Inferior parietal cortex (tissue), 1 donor: ENCODE measurements around the gene ZBTB46.

Experiments
- DNase-seq: peaks from one replicate; pipeline ENCODE4 v3.0.0-alpha.2; 2016; ENCODE audit errors: extremely low spot score

The ZBTB46 gene

GRCh38 chr20:63746751-63747315 is 84.2 kb downstream of the ZBTB46 start:
- no peak for DNase-seq

DNA sequence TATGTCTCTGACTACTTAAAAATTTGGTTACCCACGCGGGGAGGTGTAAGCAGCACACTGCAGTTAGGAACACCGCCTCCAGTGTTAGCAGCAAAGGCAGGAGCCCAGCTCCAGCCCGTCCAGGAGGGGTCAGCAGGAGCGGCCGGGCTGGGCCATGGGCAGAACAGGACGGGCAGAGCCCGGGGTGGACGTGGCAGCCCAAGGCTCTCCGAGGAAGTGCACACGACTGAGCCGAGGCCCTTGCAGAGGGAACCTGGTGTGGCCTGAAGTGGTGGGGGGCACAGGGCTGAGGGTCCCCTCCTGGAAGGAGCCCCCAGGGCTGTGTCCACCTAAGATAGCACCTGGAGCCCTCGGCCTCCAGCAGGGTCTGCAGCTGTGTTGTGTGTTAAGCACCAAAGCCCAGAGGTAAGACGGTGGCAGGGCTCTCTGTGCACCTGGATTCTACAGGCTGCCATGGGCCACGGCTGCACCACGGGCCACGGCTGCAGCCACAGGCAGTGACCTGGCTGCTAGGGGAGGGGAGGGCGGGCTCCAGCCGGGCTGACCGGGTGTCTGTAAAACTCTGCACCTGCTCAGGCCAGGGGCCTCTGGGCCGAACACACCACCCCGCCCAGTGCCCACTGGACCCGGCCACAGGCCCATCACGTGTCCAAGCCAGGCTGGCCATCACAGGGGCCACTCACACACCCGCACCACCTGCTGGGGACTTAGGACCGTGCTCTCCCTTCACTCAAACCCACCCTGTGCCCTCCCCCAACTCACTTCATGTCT is 84.9 kb downstream of the ZBTB46 start:
- no peak for DNase-seq

- DNase-seq, result no peak
Observed at GRCh38 chr20:63745424-63745805, 85.6 kb downstream of the ZBTB46 start.

GRCh38 chr20:63744574-63745423 is 86.3 kb downstream of the ZBTB46 start:
- DNase-seq, result no peak

DNA sequence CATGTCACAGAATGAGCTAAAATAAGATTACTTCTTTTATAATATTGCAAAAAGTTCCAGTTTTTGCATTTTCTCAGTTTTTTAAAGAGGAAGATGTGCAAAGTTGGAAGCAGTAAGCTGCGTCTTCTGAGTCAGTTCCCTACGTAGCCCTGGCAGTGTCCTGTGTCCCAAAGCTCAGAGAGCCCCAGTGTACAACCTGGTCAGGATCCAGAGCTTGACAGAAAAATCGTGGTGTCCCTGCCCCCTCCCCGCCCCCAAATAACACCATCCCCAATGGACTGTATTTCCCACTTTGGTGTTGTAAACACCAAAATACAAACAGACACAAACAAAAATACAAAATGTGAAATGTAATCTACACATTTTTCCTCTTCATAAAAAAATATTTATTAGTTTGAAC is 86.9 kb downstream of the ZBTB46 start:
- no peak for DNase-seq

GRCh38 chr20:63743210-63743970 is 87.7 kb downstream of the ZBTB46 start:
- DNase-seq, result no peak

GRCh38 chr20:63742381-63743024 is 88.6 kb downstream of the ZBTB46 start:
- no peak for DNase-seq

DNA sequence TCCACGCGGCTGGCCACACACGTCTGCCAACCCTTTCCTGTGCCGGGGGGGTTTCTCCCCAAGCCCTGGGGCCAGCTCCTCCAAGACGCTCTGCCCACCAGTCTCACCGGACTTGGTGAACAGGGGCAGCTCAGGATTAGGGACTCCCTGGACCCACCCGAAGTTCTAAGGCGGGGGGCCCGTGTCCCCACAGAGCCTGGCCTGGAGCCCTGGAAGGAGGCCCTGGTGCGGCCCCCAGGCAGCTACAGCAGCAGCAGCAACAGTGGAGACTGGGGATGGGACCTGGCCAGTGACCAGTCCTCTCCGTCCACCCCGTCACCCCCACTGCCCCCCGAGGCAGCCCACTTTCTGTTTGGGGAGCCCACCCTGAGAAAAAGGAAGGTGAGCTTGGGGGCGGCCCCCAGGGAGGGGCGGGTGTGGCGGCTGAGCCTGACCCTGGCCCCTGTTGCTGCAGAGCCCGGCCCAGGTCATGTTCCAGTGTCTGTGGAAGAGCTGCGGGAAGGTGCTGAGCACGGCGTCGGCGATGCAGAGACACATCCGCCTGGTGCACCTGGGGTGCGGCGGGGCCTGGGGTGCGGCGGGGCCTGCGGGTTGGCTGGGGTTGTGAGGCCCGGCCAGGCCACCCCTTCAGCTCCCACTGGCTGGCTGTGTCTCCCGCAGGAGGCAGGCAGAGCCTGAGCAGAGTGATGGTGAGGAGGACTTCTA is 89.2 kb downstream of the ZBTB46 start:
- DNase-seq, result no peak

DNA sequence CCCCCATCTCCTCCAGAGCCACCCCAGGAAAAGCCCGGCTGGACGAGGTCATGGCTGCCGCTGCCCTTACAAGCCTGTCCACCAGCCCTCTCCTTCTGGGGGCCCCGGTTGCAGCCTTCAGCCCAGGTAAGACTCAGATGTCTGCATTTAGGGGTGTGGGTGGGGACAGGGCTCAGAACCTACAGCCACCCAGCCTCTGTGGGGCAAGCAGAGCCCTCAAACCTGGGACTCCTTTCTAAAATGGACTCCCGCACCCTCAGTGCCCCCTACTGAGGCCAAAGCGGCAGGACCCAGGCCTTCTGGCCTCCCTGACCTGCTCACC is 89.7 kb downstream of the ZBTB46 start:
- no peak for DNase-seq

- peak; percentile 51 for DNase-seq
Observed at GRCh38 chr20:63740627-63741353, 90.3 kb downstream of the ZBTB46 start.

DNA sequence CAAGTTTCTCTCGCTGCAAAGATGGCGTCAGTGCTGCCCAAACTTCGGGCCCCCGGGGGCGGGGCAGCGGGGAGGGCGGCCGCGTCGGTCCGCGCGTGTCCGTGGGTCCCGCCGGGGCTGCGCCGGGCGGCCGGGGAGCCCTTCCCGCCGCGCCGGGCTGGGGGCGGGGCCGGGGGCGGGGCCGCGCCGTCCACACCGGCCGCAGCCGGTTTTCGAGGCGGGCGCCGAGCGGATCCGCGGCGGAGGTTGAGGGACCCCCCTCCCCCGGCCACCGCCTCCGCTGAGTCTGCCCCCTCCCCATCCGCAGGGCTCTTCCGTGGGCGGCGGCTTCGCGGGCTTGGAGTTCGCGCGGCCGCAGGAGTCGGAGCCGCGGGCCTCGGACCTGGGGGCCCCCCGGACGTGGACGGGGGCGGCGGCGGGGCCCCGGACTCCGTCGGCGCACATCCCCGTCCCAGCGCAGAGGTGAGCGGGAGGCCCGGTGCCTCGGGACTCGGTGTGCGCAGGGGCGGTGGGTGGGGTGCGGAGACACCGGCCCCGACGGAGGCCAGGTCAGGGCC is 90.9 kb downstream of the ZBTB46 start:
- no peak for DNase-seq

DNA sequence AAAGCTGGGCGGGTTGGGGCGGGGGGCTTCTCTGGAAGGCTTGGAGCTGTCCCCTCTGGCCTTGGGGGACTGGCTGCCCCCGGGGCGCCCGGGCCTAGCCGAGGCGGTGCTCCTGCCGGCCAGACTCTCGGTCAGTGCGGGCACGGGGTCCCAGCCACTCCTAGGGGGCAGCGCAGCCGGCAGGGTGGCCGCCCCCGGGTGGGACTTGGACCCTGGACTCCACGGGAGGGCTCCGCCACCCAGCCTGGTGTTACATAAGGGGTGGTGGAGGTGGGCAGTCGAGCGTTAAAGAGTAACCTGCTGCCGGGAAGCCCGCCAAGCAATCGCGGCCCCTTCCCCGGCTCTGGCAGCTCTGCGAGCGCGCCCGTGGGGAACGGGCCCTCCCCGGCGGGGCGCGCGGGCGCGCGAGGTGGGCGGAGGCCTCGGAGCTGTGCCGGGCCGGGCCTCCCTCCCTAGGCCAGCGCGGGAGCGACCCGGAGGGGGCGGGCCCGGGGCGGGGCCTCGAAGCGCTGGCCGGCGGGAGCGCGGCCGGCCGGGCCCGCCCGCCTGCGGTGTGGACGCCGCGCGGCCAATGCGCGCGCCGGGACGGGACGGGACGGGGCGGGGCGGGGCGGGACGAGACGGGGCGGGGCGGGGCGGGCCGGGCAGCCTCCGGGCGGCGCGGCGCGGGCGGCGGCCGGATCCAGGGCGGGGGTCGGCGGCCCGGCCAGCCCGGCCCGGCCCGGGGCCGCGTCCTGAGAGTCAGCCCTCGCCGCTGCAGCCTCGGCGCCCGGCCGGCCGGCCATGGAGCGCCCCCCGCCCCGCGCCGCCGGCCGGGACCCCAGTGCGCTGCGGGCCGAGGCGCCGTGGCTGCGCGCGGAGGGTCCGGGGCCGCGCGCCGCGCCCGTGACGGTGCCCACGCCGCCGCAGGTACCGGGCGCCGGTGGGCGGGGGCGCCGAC is 91.7 kb downstream of the ZBTB46 start, which contains the start of gene SLC2A4RG:
SLC2A4RG (plus strand) TSS at position 647 of the 940 bp plus-strand sequence; CDS start at position 784, 137 bp downstream.
- peak; percentile 69 for DNase-seq

GRCh38 chr20:63738687-63739129 is 92.4 kb downstream of the ZBTB46 start:
- no peak for DNase-seq

DNA sequence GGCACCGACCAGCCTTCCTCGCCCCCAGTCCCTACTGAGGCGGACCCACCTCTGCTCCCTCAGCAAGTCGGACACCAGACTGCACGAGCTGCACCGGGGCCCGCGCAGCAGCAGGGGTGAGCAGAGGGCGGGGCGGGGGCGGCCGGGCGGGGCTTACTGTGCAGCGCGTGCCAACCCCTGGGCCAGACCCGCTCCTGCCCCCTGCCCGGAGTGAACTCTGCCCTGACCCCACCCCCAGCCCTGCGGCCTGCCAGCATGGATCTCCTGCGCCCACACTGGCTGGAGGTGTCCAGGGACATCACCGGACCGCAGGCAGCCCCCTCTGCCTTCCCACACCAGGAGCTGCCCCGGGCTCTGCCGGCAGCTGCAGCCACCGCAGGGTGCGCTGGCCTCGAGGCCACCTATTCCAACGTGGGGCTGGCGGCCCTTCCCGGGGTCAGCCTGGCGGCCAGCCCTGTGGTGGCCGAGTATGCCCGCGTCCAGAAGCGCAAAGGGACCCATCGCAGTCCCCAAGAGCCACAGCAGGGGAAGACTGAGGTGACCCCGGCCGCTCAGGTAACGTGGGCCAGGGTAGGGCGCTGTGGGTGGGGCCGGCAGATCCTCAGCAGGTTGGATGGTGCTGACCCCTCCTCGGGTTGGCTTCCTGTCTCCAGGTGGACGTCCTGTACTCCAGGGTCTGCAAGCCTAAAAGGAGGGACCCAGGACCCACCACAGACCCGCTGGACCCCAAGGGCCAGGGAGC is 92.9 kb downstream of the ZBTB46 start:
- DNase-seq, result no peak

DNA sequence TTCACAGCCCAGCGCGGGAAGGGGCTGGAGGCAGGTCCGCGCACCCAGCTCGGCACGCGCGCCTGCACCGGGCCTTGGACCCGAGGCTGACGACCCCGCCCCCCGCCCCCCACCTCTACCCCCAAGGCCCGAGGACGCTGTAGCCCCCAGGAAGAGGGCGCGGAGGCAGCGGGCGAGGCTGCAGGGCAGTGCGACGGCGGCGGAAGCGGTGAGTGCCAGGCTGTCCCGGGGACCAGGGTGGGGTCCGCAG is 93.4 kb downstream of the ZBTB46 start:
- DNase-seq, result no peak

- DNase-seq, result no peak
Observed at GRCh38 chr20:63736893-63737694, 94.0 kb downstream of the ZBTB46 start.
